Glutamatergic neuron (in vitro differentiated cells): ENCODE data around the gene MGST1. TPM values are rescaled to one million over a fixed set of nuclear protein-coding genes. Genes with fewer than 3 reads are reported as not detected.
"Not testable (repeated sequence)": the region's sequence is repeated elsewhere in the genome, so short reads cannot be mapped to it uniquely, and the experiment has no call there.

ENCODE experiments used
- DNase-seq: peaks from one replicate; pipeline ENCODE4 v3.0.0; 2022
- H3K27ac Mint-ChIP-seq: one replicate; pipeline ENCODE4 v1.8.0; 2020; ENCODE audit warnings: mild to moderate bottlenecking, mixed read lengths, inconsistent platforms; ENCODE audit not compliant: unreplicated experiment
- H3K27me3 Mint-ChIP-seq: one replicate; pipeline ENCODE4 v1.8.0; 2020; ENCODE audit warnings: mild to moderate bottlenecking, moderate library complexity, mixed read lengths, inconsistent platforms; ENCODE audit not compliant: unreplicated experiment
- H3K36me3 Mint-ChIP-seq: one replicate; pipeline ENCODE4 v1.8.0; 2020; ENCODE audit warnings: mild to moderate bottlenecking, mixed read lengths, inconsistent platforms; ENCODE audit not compliant: unreplicated experiment
- H3K4me1 Mint-ChIP-seq: one replicate; pipeline ENCODE4 v1.8.0; 2020; ENCODE audit warnings: mild to moderate bottlenecking, low read depth, mixed read lengths, inconsistent platforms; ENCODE audit not compliant: unreplicated experiment
- H3K4me3 Mint-ChIP-seq: one replicate; pipeline ENCODE4 v1.8.0; 2020; ENCODE audit warnings: mild to moderate bottlenecking, mixed read lengths, inconsistent platforms; ENCODE audit not compliant: unreplicated experiment
- H3K9me3 Mint-ChIP-seq: one replicate; pipeline ENCODE4 v1.8.0; 2020; ENCODE audit warnings: mild to moderate bottlenecking, moderate library complexity, mixed read lengths, inconsistent platforms; ENCODE audit not compliant: unreplicated experiment
- CTCF ChIP-seq: fragments of 200-600 bp; sonication (generic); IDR thresholded peaks from one replicate; pipeline ENCODE4 v1.5.0; 2021; ENCODE audit not compliant: partially characterized antibody, unreplicated experiment
- total RNA-seq: library from RNA; stranded (reverse); fragmentation: NEBNext Ultra II Directional; extraction: Animal tissue kit (Norgen Biotek cat#: 25700); gene quantifications from one replicate; pipeline ENCODE4 v1.2.1, GENCODE V29; 2021; ENCODE audit not compliant: unreplicated experiment

Gene MGST1
- total RNA-seq, 1 donor from 2014 or later = 5.7 TPM

GRCh38 chr12:16359512-16360491 lies 12.4 kb downstream of the MGST1 start:
- peak; percentile 90 for TF ChIP-seq CTCF
- Mint-ChIP-seq H3K4me3 (no peak overlapping the region), H3K27me3 (peaks cover 3% of the 10 kb centered on the region), H3K9me3 (no peaks in the 10 kb centered on the region), H3K4me1 (no peaks in the 10 kb centered on the region), H3K36me3 (no peaks in the 10 kb centered on the region), H3K27ac (no peak overlapping the region)
- DNase-seq = peak; percentile 85

- Mint-ChIP-seq H3K4me1 (no peaks in the 10 kb centered on the region), H3K27me3 (peaks cover 3% of the 10 kb centered on the region), H3K9me3 (no peaks in the 10 kb centered on the region), H3K27ac (no peak overlapping the region), H3K4me3 (no peak overlapping the region), H3K36me3 (no peaks in the 10 kb centered on the region)
- no peak for DNase-seq
- TF ChIP-seq CTCF = no peak
These were observed 13.8 kb downstream of the MGST1 start for GRCh38 chr12:16361142-16361783.

GRCh38 chr12:16362550-16362949 lies 15.1 kb downstream of the MGST1 start:
- no peak for TF ChIP-seq CTCF
- no peaks in the 10 kb centered on the region for H3K9me3 Mint-ChIP-seq
- no peak overlapping the region for H3K27ac Mint-ChIP-seq
- H3K4me1 Mint-ChIP-seq = no peaks in the 10 kb centered on the region
- H3K4me3 Mint-ChIP-seq = no peak overlapping the region
- no peak for DNase-seq
- H3K36me3 Mint-ChIP-seq = no peaks in the 10 kb centered on the region
- peaks cover 3% of the 10 kb centered on the region for H3K27me3 Mint-ChIP-seq

- no peak for DNase-seq
- Mint-ChIP-seq H3K36me3 (no peaks in the 10 kb centered on the region), H3K27ac (no peak overlapping the region), H3K4me3 (no peak overlapping the region), H3K4me1 (no peaks in the 10 kb centered on the region), H3K9me3 (no peaks in the 10 kb centered on the region), H3K27me3 (peaks cover 1% of the 10 kb centered on the region)
- TF ChIP-seq CTCF = no peak
These were observed 21.7 kb downstream of the MGST1 start for GRCh38 chr12:16369156-16369555.

GRCh38 chr12:16370096-16370495 lies 22.7 kb downstream of the MGST1 start:
- no peak overlapping the region for H3K4me3 Mint-ChIP-seq
- H3K27me3 Mint-ChIP-seq = peaks cover 1% of the 10 kb centered on the region
- no peaks in the 10 kb centered on the region for H3K9me3 Mint-ChIP-seq
- no peaks in the 10 kb centered on the region for H3K4me1 Mint-ChIP-seq
- H3K27ac Mint-ChIP-seq = no peak overlapping the region
- no peak for TF ChIP-seq CTCF
- no peak for DNase-seq
- no peaks in the 10 kb centered on the region for H3K36me3 Mint-ChIP-seq

GRCh38 chr12:16382652-16383312 lies 35.3 kb downstream of the MGST1 start:
- DNase-seq = not testable (repeated sequence)

More at GRCh38 chr12:16382652-16383312, 35.3 kb downstream of the MGST1 start:
- not testable (repeated sequence) for H3K4me3 Mint-ChIP-seq, H3K27me3 Mint-ChIP-seq, H3K36me3 Mint-ChIP-seq, H3K9me3 Mint-ChIP-seq, H3K27ac Mint-ChIP-seq, H3K4me1 Mint-ChIP-seq
